Epidermal melanocyte (primary cell): ENCODE measurements around the gene GRB10.

Experiments
- DNase-seq: peaks from one replicate; pipeline ENCODE4 v3.0.0; 2011; ENCODE audit warnings: low spot score; ENCODE audit not compliant: insufficient read length

Gene GRB10

GRCh38 chr7:50782375-50783208, at the start of gene GRB10:
GRB10 (minus strand) TSS chr7:50782896; CDS start chr7:50732322, 50,574 bp downstream.
- DNase-seq, result no peak

DNA sequence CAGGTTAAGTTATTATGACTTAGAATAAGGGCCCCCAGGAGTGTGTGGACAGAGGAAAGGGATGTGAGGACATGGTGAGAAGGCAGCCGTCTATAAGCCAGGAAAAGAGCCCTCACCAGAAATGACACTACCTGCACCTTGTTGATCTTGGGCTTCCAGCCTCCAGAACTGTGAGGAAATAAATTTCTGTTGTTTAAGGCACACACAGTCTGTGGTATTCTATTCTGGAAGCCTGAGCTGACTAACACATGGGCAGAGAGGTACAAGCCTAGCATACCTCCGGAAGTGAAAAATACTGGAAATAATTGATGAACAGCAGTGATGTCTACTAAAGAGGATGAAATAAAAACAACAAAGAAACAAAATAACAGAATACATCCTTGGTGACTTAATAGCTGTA, 46.1 kb upstream of the GRB10 start:
- DNase-seq, result no peak

DNA sequence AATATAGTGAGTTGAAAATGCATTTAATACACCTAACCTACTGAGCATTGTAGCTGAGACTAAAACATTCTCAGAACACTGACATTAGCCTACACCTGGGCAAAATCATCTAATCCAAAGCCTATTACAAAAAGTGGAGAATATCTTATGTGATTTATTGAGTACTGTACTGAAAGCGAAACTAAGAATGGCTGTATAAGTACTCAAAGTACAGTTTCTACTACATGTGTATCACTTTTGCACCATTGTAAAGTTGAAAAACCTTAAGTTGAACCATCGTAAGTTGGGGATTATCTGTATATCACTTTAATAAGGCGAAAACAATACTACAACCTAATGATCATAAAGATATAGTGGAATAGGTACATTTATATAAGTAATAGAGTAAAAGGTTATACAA, 45.4 kb upstream of the GRB10 start:
- no peak for DNase-seq

- DNase-seq, result no peak
These were observed 44.6 kb upstream of the GRB10 start for GRCh38 chr7:50827281-50827680.

- no peak for DNase-seq
These were observed 43.9 kb upstream of the GRB10 start for GRCh38 chr7:50826371-50827172.

GRCh38 chr7:50825465-50825864, 42.8 kb upstream of the GRB10 start:
- no peak for DNase-seq

- DNase-seq, result no peak
These were observed 42.2 kb upstream of the GRB10 start for GRCh38 chr7:50824882-50825281.

DNA sequence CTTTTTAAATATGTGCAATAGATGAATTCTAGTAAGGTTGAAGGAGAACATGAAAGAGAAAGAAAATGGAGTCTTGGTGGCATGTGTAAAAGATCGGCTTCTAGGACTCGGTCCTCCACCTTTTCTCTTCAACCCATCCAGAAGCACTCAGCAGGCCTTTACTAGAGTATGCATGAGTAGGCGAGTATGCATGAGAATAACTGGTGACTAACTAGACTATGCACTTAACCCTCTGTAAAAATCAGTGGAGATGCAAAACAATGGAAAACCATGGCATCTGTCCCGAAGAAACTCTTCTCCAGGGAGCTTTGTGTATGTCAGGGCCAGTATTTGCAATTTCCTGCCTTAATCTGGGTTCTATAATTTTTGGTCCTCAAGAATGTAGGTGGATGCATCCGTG, 40.0 kb upstream of the GRB10 start:
- no peak for DNase-seq

- no peak for DNase-seq
These were observed 39.4 kb upstream of the GRB10 start for GRCh38 chr7:50822110-50822509.

GRCh38 chr7:50821457-50822008, 38.8 kb upstream of the GRB10 start:
- DNase-seq, result no peak

DNA sequence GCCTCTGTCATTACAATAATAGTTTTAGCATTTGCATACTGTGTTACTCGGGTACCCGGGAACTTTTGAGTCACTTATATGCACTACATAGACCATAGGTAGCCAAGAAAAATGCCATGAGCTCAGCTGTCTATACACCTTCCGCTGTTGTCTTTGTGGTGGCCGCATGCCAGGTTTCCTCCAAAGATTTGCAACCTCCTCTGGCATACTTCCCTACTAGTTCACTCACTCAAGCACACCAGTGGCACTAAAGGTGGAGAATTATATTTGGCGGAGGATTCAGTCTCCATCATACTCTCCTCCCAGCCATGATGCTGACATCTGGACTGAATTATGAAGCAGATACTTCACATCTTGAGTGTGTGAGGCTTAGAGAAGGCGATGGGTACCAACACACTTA, 35.6 kb upstream of the GRB10 start:
- no peak for DNase-seq

DNA sequence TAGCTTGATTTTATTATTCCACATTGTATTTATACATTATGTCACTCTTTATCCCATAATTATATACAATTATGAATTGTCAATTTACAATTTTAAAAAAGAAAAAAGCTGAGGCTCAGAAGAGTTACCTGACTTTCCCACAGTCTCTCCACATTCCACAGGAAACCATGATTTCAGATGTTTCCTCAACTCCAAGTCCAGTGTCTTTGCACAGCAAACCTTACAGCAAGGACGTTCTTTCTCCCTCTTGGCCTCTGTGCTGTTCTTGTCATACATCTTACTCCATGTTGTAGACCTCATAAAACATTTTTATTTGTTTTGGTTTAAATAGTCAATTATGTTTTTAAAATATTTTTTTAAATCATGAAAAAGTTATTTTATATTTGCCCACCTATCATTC, 34.9 kb upstream of the GRB10 start:
- no peak for DNase-seq

- no peak for DNase-seq
These were observed 32.4 kb upstream of the GRB10 start for GRCh38 chr7:50815138-50815537.

GRCh38 chr7:50814166-50814565, 31.5 kb upstream of the GRB10 start:
- DNase-seq, result no peak

GRCh38 chr7:50812841-50813475, 30.3 kb upstream of the GRB10 start:
- DNase-seq, result no peak

- no peak for DNase-seq
These were observed 29.4 kb upstream of the GRB10 start for GRCh38 chr7:50812094-50812493.

- DNase-seq, result no peak
These were observed 25.7 kb upstream of the GRB10 start for GRCh38 chr7:50808282-50808888.

DNA sequence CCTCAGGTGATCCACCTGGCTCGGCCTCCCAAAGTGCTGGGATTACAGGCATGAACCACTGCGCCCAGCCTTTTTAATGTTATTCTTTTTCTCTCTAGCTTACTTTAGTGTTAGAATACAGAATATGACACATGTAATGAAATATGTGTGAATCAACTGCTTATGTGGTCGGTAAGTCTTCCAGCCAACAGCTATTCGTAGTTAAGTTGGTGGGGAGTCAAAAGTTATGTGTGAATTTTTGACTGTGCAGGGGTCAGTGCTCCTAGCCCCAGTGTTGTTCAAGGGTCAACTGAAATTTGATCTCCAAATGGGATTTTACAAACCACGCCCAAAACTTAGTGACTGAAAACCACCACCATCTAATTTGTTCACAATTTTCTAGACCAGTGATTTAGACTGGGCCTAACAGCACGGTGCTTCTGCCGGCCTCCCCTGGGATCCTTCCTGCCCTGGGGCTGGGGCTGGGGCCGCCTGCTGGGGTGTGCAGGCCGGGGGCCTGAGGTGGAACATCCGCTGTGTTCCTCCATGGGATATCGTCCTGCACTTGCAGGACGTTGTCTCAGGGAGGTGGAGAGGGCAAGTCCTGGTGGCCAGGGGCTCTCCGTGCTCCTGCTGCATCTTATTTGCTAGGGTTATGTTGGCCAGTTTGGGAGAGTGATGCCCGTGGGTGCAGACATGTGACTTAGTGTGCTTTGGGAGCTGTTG, 24.5 kb upstream of the GRB10 start:
- no peak for DNase-seq

DNA sequence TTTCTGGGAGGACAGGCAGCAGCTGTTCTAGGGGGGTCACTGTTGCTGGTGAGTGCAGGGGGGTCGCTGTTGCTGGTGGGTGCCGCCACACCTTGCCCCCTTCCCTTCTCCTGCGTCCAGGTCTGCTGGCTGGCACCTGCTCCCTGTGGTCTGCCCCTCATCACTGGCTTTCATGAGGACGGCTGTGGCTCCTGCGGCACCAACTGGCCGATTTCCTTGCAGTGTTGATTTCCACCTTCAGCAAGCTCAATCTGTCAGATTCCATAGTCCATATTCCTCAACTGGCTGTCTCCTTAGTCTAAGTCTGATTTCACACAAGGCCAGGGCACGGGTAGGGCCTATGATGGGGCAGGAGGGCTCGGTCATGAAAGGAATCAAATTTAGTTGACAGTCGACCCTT, 23.4 kb upstream of the GRB10 start:
- no peak for DNase-seq

- peak; percentile 65 for DNase-seq
These were observed 22.9 kb upstream of the GRB10 start for GRCh38 chr7:50805447-50806125.
